Trophoblast cell (in vitro differentiated cells and primary cell): ENCODE measurements around the gene TRMT112.

Experiments
- DNase-seq, 2 donors: peaks; one replicate each; pipeline ENCODE4 v3.0.0-alpha.2; 2016
- H2AFZ ChIP-seq: 2 replicates; pipeline ENCODE4 v1.6.1; 2013; ENCODE audit warnings: low read length, moderate library complexity, mild to moderate bottlenecking; ENCODE audit not compliant: insufficient read depth, poor library complexity
- H2AK5ac ChIP-seq: 2 replicates; pipeline ENCODE4 v1.6.1; 2013; ENCODE audit warnings: mild to moderate bottlenecking, low read length
- H2BK120ac ChIP-seq: 2 replicates; pipeline ENCODE4 v1.6.1; 2013; ENCODE audit warnings: low read length, mild to moderate bottlenecking, moderate library complexity; ENCODE audit not compliant: insufficient read depth, poor library complexity
- H2BK12ac ChIP-seq: 2 replicates; pipeline ENCODE4 v1.6.1; 2013; ENCODE audit warnings: mild to moderate bottlenecking, low read length, moderate library complexity
- H2BK5ac ChIP-seq: 2 replicates; pipeline ENCODE4 v1.6.1; 2013; ENCODE audit warnings: low read length, low read depth, moderate library complexity, mild to moderate bottlenecking; ENCODE audit not compliant: poor library complexity
- H3K14ac ChIP-seq: 2 replicates; pipeline ENCODE4 v1.6.1; 2013; ENCODE audit warnings: mild to moderate bottlenecking, low read length
- H3K18ac ChIP-seq: 2 replicates; pipeline ENCODE4 v1.6.1; 2013; ENCODE audit warnings: mild to moderate bottlenecking, low read length
- H3K23ac ChIP-seq: 2 replicates; pipeline ENCODE4 v1.6.1; 2013; ENCODE audit warnings: low read length
- H3K27ac ChIP-seq: 2 replicates; pipeline ENCODE4 v1.5.1; 2013; ENCODE audit warnings: low read depth, mild to moderate bottlenecking, inconsistent platforms, low read length, moderate library complexity
- H3K27me3 ChIP-seq: 2 replicates; pipeline ENCODE4 v1.6.1; 2013; ENCODE audit warnings: inconsistent platforms, mild to moderate bottlenecking, low read length, moderate library complexity; ENCODE audit not compliant: insufficient read depth
- H3K36me3 ChIP-seq, 2 experiments: 1 replicate in 1 of 2; 2 replicates in 1 of 2; pipeline ENCODE4 v1.6.1; 2013; ENCODE audit warnings: low read length in 2 of 2, mild to moderate bottlenecking in 2 of 2, moderate library complexity in 1 of 2; ENCODE audit not compliant: insufficient read depth in 2 of 2, control insufficient read depth in 1 of 2
- H3K4ac ChIP-seq: 2 replicates; pipeline ENCODE4 v1.6.1; 2013; ENCODE audit warnings: low read depth, mild to moderate bottlenecking, low read length, moderate library complexity
- H3K4me1 ChIP-seq, 2 experiments: 1 replicate in 1 of 2; 2 replicates in 1 of 2; pipeline ENCODE4 v1.6.1; 2013; ENCODE audit warnings: low read length in 2 of 2, mild to moderate bottlenecking in 2 of 2, moderate library complexity in 1 of 2; ENCODE audit not compliant: insufficient read depth in 2 of 2, control insufficient read depth in 1 of 2
- H3K4me2 ChIP-seq: 2 replicates; pipeline ENCODE4 v1.6.1; 2013; ENCODE audit warnings: inconsistent platforms, mild to moderate bottlenecking, low read length, moderate library complexity
- H3K4me3 ChIP-seq: 2 replicates; pipeline ENCODE4 v1.5.1; 2013; ENCODE audit warnings: mild to moderate bottlenecking, low read depth, low read length, inconsistent platforms
- H3K79me1 ChIP-seq: one replicate; pipeline ENCODE4 v1.6.1; 2013; ENCODE audit warnings: low read length
- H3K79me2 ChIP-seq: 2 replicates; pipeline ENCODE4 v1.6.1; 2013; ENCODE audit warnings: low read length, mild to moderate bottlenecking; ENCODE audit not compliant: control insufficient read depth, insufficient read depth, poor library complexity
- H3K9ac ChIP-seq: 2 replicates; pipeline ENCODE4 v1.6.1; 2013; ENCODE audit warnings: mild to moderate bottlenecking, low read length
- H3K9me3 ChIP-seq: 2 replicates; pipeline ENCODE4 v1.6.1; 2013; ENCODE audit warnings: low read depth, mild to moderate bottlenecking, control low read depth, inconsistent platforms, low read length; ENCODE audit not compliant: insufficient read depth
- H4K12ac ChIP-seq: 2 replicates; pipeline ENCODE4 v1.6.1; 2013; ENCODE audit warnings: low read depth, mild to moderate bottlenecking, low read length, moderate library complexity
- H4K8ac ChIP-seq: 2 replicates; pipeline ENCODE4 v1.6.1; 2013; ENCODE audit warnings: low read depth, mild to moderate bottlenecking, low read length, moderate library complexity
- H4K91ac ChIP-seq: one replicate; pipeline ENCODE4 v1.6.1; 2013; ENCODE audit warnings: low read depth, mild to moderate bottlenecking, low read length, moderate library complexity
- WGBS: extraction: QIAGEN DNeasy Blood & Tissue Kit; methylation state at CpG from one replicate; pipeline ENCODE4 v1.1.7; 2013; ENCODE audit warnings: missing lambda C conversion rate; ENCODE audit not compliant: insufficient read length, insufficient coverage; ENCODE audit errors: extremely low coverage; 5-methylcytosine and 5-hydroxymethylcytosine counted together

Gene TRMT112

GRCh38 chr11:64337538-64338249 is 20.3 kb upstream of the TRMT112 start:
- Histone ChIP-seq H3K4me3 (no peak overlapping the region), H4K12ac (no peak overlapping the region), H3K14ac (no peak overlapping the region), H3K4me1 (peaks cover 10 to 13% of the 10 kb centered on the region in 2 experiments), H2BK120ac (no peak overlapping the region), H2BK12ac (no peak overlapping the region), H2AFZ (no peak overlapping the region), H3K18ac (no peak overlapping the region), H3K4me2 (no peak overlapping the region), H3K27ac (no peak overlapping the region), H4K8ac (no peak overlapping the region), H4K91ac (no peak overlapping the region), H2BK5ac (no peak overlapping the region), H3K23ac (no peak overlapping the region), H3K9me3 (peaks cover 3% of the 10 kb centered on the region), H3K9ac (no peak overlapping the region), H3K79me1 (peaks cover 6% of the 10 kb centered on the region), H2AK5ac (no peak overlapping the region), H3K79me2 (peaks cover 2% of the 10 kb centered on the region), H3K4ac (no peak overlapping the region), H3K36me3 (no peaks in the 10 kb centered on the region), H3K27me3 (no peaks in the 10 kb centered on the region)
- no peak for DNase-seq
- no CpG with 5 or more reads among the region's 8 CpGs for WGBS

DNA sequence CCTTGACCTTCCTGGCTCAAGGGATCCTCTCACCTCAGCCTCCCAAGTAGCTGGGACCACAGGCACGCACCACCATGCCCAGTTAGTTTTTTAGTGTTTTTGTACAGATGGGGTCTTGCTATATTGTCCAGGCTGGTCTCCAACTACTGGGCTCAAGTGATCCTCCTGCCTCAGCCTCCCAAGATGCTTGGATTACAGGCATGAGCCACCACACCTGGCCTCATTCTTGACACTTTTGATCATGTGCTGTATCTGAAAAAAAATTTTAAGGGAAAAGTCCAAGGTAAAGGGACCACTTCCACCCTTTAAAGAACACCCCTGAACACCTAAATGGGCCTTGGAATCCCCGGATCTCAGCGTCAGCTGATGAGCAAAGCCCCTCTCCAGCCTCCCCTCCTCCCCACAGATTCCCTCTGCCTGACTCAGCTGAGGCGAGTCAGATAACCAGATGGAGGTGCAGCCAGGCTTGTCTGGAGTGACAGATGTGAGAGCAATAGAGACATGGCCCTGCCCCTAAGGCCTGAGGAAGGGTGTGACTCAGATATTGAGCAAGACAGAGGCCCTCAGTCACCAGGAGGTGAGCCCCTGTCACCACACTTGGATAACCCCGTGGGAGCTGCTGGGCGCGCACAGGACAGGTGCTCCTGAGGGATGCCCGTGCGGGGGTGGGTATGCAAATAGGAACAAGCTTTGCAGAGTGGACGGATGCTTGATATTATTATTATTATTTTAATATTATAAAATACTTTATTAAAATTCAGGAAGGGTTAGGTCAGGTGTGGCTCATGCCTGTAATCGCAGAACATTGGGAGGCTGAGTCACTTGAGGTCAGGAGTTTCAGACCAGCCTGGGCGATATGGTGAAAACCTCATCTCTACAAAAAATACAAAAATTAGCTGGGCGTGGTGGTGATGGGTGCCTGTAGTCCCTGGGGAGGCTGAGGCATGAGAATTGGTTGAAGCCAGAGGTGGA is 17.7 kb upstream of the TRMT112 start:
- WGBS: no CpG with 5 or more reads among the region's 13 CpGs
- no peak overlapping the region for H3K4me3 ChIP-seq
- H2AFZ ChIP-seq: no peak overlapping the region
- H3K4me2 ChIP-seq: no peak overlapping the region
- H3K79me2 ChIP-seq: no peaks in the 10 kb centered on the region
- H4K12ac ChIP-seq: no peak overlapping the region
- H3K4ac ChIP-seq: no peak overlapping the region
- H3K79me1 ChIP-seq: no peaks in the 10 kb centered on the region
- H3K14ac ChIP-seq: no peak overlapping the region
- H3K27me3 ChIP-seq: no peaks in the 10 kb centered on the region
- H2BK5ac ChIP-seq: no peak overlapping the region
- no peak overlapping the region for H3K23ac ChIP-seq
- H3K4me1 ChIP-seq: peaks cover 5 to 8% of the 10 kb centered on the region in 2 experiments
- H2AK5ac ChIP-seq: no peak overlapping the region
- H3K36me3 ChIP-seq: no peaks in the 10 kb centered on the region
- no peak overlapping the region for H2BK12ac ChIP-seq
- peak overlapping the region; percentile 37 for H3K27ac ChIP-seq
- H3K9me3 ChIP-seq: no peaks in the 10 kb centered on the region
- no peak overlapping the region for H3K9ac ChIP-seq
- H2BK120ac ChIP-seq: peak overlapping the region; percentile 31
- H3K18ac ChIP-seq: no peak overlapping the region
- no peak overlapping the region for H4K8ac ChIP-seq
- peak; percentile 97 to 98 for DNase-seq
- H4K91ac ChIP-seq: peak overlapping the region; percentile 50

- Histone ChIP-seq H3K79me1 (no peaks in the 10 kb centered on the region), H3K27me3 (no peaks in the 10 kb centered on the region), H2AK5ac (no peak overlapping the region), H4K91ac (no peak overlapping the region), H3K4me1 (peaks cover 5 to 8% of the 10 kb centered on the region in 2 experiments), H3K79me2 (no peaks in the 10 kb centered on the region), H4K12ac (no peak overlapping the region), H2AFZ (no peak overlapping the region), H2BK12ac (no peak overlapping the region), H2BK120ac (no peak overlapping the region), H3K23ac (no peak overlapping the region), H3K9ac (no peak overlapping the region), H2BK5ac (no peak overlapping the region), H4K8ac (no peak overlapping the region), H3K18ac (no peak overlapping the region), H3K27ac (no peak overlapping the region), H3K4ac (no peak overlapping the region), H3K4me2 (no peak overlapping the region), H3K14ac (no peak overlapping the region), H3K4me3 (no peak overlapping the region), H3K9me3 (no peaks in the 10 kb centered on the region), H3K36me3 (no peaks in the 10 kb centered on the region)
- WGBS: no CpG with 5 or more reads among the region's 8 CpGs
- DNase-seq: peak in 1 of 2 donors; percentile 77
These were observed 16.2 kb upstream of the TRMT112 start for GRCh38 chr11:64333556-64333955.

GRCh38 chr11:64331569-64332371 is 14.4 kb upstream of the TRMT112 start:
- H3K27ac ChIP-seq: no peak overlapping the region
- no peak overlapping the region for H3K4me2 ChIP-seq
- H2AK5ac ChIP-seq: peak overlapping the region; percentile 8
- H3K9me3 ChIP-seq: no peaks in the 10 kb centered on the region
- no peak overlapping the region for H3K18ac ChIP-seq
- H3K4ac ChIP-seq: no peak overlapping the region
- H3K36me3 ChIP-seq: no peaks in the 10 kb centered on the region
- 100% methylated on average over 1 of the region's 20 CpGs for WGBS
- H3K4me3 ChIP-seq: no peak overlapping the region
- H3K79me1 ChIP-seq: no peaks in the 10 kb centered on the region
- no peaks in the 10 kb centered on the region for H3K27me3 ChIP-seq
- no peak overlapping the region for H3K23ac ChIP-seq
- H3K79me2 ChIP-seq: no peaks in the 10 kb centered on the region
- peak; percentile 45 to 50 for DNase-seq
- H2AFZ ChIP-seq: no peak overlapping the region
- no peak overlapping the region for H4K12ac ChIP-seq
- no peak overlapping the region for H4K8ac ChIP-seq
- no peak overlapping the region for H2BK12ac ChIP-seq
- no peak overlapping the region for H2BK5ac ChIP-seq
- H3K14ac ChIP-seq: no peak overlapping the region
- H3K9ac ChIP-seq: no peak overlapping the region
- no peak overlapping the region for H2BK120ac ChIP-seq
- H4K91ac ChIP-seq: peak overlapping the region; percentile 15
- peaks cover 5 to 8% of the 10 kb centered on the region in 2 experiments for H3K4me1 ChIP-seq
